IMR-90 (cell line): ENCODE data around the gene POLR2L. TPM values are rescaled to one million over a fixed set of nuclear protein-coding genes. Genes with fewer than 3 reads are reported as not detected.

ENCODE experiments used
- ATAC-seq: fragments of 200-7000 bp; cut with Tn5 transposase; 2 replicates; pipeline ENCODE4 v1.9.1; 2020; ENCODE audit warnings: low read depth, mild to moderate bottlenecking, moderate library complexity
- BruUV-seq: library from RNA; stranded (reverse); fragments of 400-500 nt; replicated peaks from 2 replicates; lab custom pipeline; 2021; lab: Mats Ljungman, UMichigan
- CTCF ChIA-PET: fragments of 300-600 bp; formaldehyde crosslinking; extraction: SDS; loops from one replicate; lab custom pipeline; 2021; ENCODE audit warnings: antibody characterized with exemption; lab: Yijun Ruan, JAX
- POLR2A ChIA-PET: fragments of 300-600 bp; sonication (Branson Sonifier 250); formaldehyde crosslinking; loops from one replicate; lab custom pipeline; 2022; ENCODE audit warnings: antibody characterized with exemption; ENCODE audit not compliant: unreplicated experiment; lab: Charles Lee
- DNase-seq: peaks from one replicate; pipeline ENCODE4 v3.0.0; 2013
- H2AFZ ChIP-seq: replicated peaks from 2 replicates; pipeline ENCODE3; 2013; ENCODE audit warnings: low read length, mild to moderate bottlenecking; ENCODE audit not compliant: poor library complexity
- H2AK5ac ChIP-seq: 2 replicates; pipeline ENCODE4 v1.6.1; 2013; ENCODE audit warnings: low read depth, low read length, inconsistent platforms
- H2AK9ac ChIP-seq: replicated peaks from 2 replicates; pipeline ENCODE3; 2013; ENCODE audit warnings: mild to moderate bottlenecking, low read depth, low read length, moderate library complexity; ENCODE audit not compliant: poor library complexity
- H2BK120ac ChIP-seq: 2 replicates; pipeline ENCODE4 v1.6.1; 2013; ENCODE audit warnings: low read depth, low read length, inconsistent platforms
- H2BK15ac ChIP-seq: 3 replicates; pipeline ENCODE4 v1.6.1; 2013; ENCODE audit warnings: low read depth, low read length, inconsistent platforms
- H2BK20ac ChIP-seq: 2 replicates; pipeline ENCODE4 v1.6.1; 2013; ENCODE audit warnings: low read depth, mild to moderate bottlenecking, inconsistent platforms, low read length, moderate library complexity
- H2BK5ac ChIP-seq: 2 replicates; pipeline ENCODE4 v1.6.1; 2013; ENCODE audit warnings: mild to moderate bottlenecking, low read depth, low read length, inconsistent platforms; ENCODE audit not compliant: poor library complexity, severe bottlenecking
- H3K14ac ChIP-seq: replicated peaks from 2 replicates; pipeline ENCODE4 v1.6.1; 2013; ENCODE audit warnings: low read depth, low read length, inconsistent platforms
- H3K18ac ChIP-seq: 2 replicates; pipeline ENCODE4 v1.6.1; 2013; ENCODE audit warnings: low read depth, low read length, control low read depth
- H3K23ac ChIP-seq: 2 replicates; pipeline ENCODE4 v1.6.1; 2013; ENCODE audit warnings: low read depth, low read length, inconsistent platforms
- H3K27ac ChIP-seq: 2 replicates; pipeline ENCODE4 v1.5.1; 2013; ENCODE audit warnings: mild to moderate bottlenecking, control low read depth, low read length; ENCODE audit not compliant: insufficient read depth
- H3K27me3 ChIP-seq: 2 replicates; pipeline ENCODE4 v1.6.1; 2013; ENCODE audit warnings: low read length; ENCODE audit not compliant: control insufficient read depth, insufficient read depth
- H3K36me3 ChIP-seq: 2 replicates; pipeline ENCODE4 v1.6.1; 2013; ENCODE audit warnings: low read length, mixed read lengths; ENCODE audit not compliant: control insufficient read depth, insufficient read depth
- H3K4ac ChIP-seq: 2 replicates; pipeline ENCODE4 v1.6.1; 2013; ENCODE audit warnings: low read depth, low read length, inconsistent platforms
- H3K4me1 ChIP-seq: 2 replicates; pipeline ENCODE4 v1.6.1; 2013; ENCODE audit warnings: low read length, mixed read lengths; ENCODE audit not compliant: control insufficient read depth, insufficient read depth
- H3K4me2 ChIP-seq: 2 replicates; pipeline ENCODE4 v1.6.1; 2013; ENCODE audit warnings: low read depth, mild to moderate bottlenecking, control low read depth, low read length, moderate library complexity
- H3K4me3 ChIP-seq: 2 replicates; pipeline ENCODE4 v1.5.1; 2013; ENCODE audit warnings: low read depth, mild to moderate bottlenecking, control low read depth, low read length, moderate library complexity; ENCODE audit not compliant: insufficient read depth
- H3K56ac ChIP-seq: 2 replicates; pipeline ENCODE4 v1.6.1; 2013; ENCODE audit warnings: low read length, inconsistent platforms; ENCODE audit not compliant: insufficient read depth; ENCODE audit errors: extremely low read depth
- H3K79me1 ChIP-seq, 2 experiments: 2 replicates each; pipeline ENCODE4 v1.6.1; 2013; ENCODE audit warnings: low read length in 2 of 2, inconsistent platforms in 1 of 2, low read depth in 1 of 2
- H3K9ac ChIP-seq: 2 replicates; pipeline ENCODE4 v1.6.1; 2013; ENCODE audit warnings: low read depth, low read length, control low read depth
- H3K9me1 ChIP-seq: 2 replicates; pipeline ENCODE4 v1.6.1; 2013; ENCODE audit warnings: low read length, inconsistent platforms; ENCODE audit not compliant: insufficient read depth
- H3K9me3 ChIP-seq: 2 replicates; pipeline ENCODE4 v1.6.1; 2013; ENCODE audit warnings: low read length; ENCODE audit not compliant: control insufficient read depth, insufficient read depth
- H4K20me1 ChIP-seq: 2 replicates; pipeline ENCODE4 v1.6.1; 2013; ENCODE audit warnings: low read length, inconsistent platforms; ENCODE audit not compliant: insufficient read depth
- H4K5ac ChIP-seq: 2 replicates; pipeline ENCODE4 v1.6.1; 2013; ENCODE audit warnings: mild to moderate bottlenecking, low read depth, low read length, control low read depth
- H4K8ac ChIP-seq, 2 experiments: 2 replicates each; pipeline ENCODE4 v1.6.1; 2013; ENCODE audit warnings: low read depth in 2 of 2, low read length in 2 of 2, control low read depth in 1 of 2, inconsistent platforms in 1 of 2
- H4K91ac ChIP-seq: 2 replicates; pipeline ENCODE4 v1.6.1; 2013; ENCODE audit warnings: low read depth, low read length, inconsistent platforms; ENCODE audit not compliant: insufficient read depth
- CEBPB ChIP-seq: IDR thresholded peaks from 2 replicates; pipeline ENCODE4 v1.6.1; 2012; ENCODE audit warnings: low read depth, low read length, improper control_type of control experiment
- CHD1 ChIP-seq: IDR thresholded peaks from 2 replicates; pipeline ENCODE4 v1.6.1; 2012; ENCODE audit warnings: low read depth, low read length, improper control_type of control experiment
- CTCF ChIP-seq: conservative IDR thresholded peaks from 2 replicates; pipeline ENCODE4 v1.5.1; 2012; ENCODE audit warnings: mild to moderate bottlenecking, low read depth, low read length, improper control_type of control experiment
- ELK1 ChIP-seq: fragments of 150-350 bp; IDR thresholded peaks from 2 replicates; pipeline ENCODE4 v1.6.1; 2016; ENCODE audit warnings: low read depth, mild to moderate bottlenecking, low read length, moderate library complexity, borderline replicate concordance
- MXI1 ChIP-seq: IDR thresholded peaks from 2 replicates; pipeline ENCODE4 v1.6.1; 2012; ENCODE audit warnings: low read depth, mild to moderate bottlenecking, low read length, moderate library complexity, borderline replicate concordance
- NFE2L2 ChIP-seq: fragments of 150-350 bp; IDR thresholded peaks from 2 replicates; pipeline ENCODE4 v1.6.1; 2016; ENCODE audit warnings: low read depth, mild to moderate bottlenecking, low read length
- POLR2A ChIP-seq: IDR thresholded peaks from 2 replicates; pipeline ENCODE4 v1.6.1; 2012; ENCODE audit warnings: mild to moderate bottlenecking, low read depth, low read length
- RAD21 ChIP-seq: IDR thresholded peaks from 2 replicates; pipeline ENCODE4 v1.6.1; 2012; ENCODE audit warnings: low read length, improper control_type of control experiment
- RCOR1 ChIP-seq: IDR thresholded peaks from 2 replicates; pipeline ENCODE4 v1.6.1; 2012; ENCODE audit warnings: mild to moderate bottlenecking, low read length, improper control_type of control experiment; ENCODE audit not compliant: insufficient replicate concordance
- RFX5 ChIP-seq: IDR thresholded peaks from 2 replicates; pipeline ENCODE4 v1.8.0; 2012; ENCODE audit warnings: low read depth, mild to moderate bottlenecking, low read length, moderate library complexity
- SMC3 ChIP-seq: fragments of 150-350 bp; IDR thresholded peaks from 2 replicates; pipeline ENCODE4 v1.6.1; 2016; ENCODE audit warnings: low read depth, mild to moderate bottlenecking, antibody characterized with exemption, low read length, moderate library complexity
- USF2 ChIP-seq: fragments of 150-350 bp; IDR thresholded peaks from 2 replicates; pipeline ENCODE4 v1.6.1; 2017; ENCODE audit warnings: mild to moderate bottlenecking, antibody characterized with exemption, low read length, low read depth
- WGBS, 2 experiments: methylation state at CpG; one replicate each; pipeline versions ENCODE4 v1.1.5 to v1.1.7; 2013; ENCODE audit warnings: missing lambda C conversion rate in 2 of 2; ENCODE audit not compliant: insufficient read length in 1 of 2; ENCODE audit errors: extremely low coverage in 2 of 2; 5-methylcytosine and 5-hydroxymethylcytosine counted together
- dilution Hi-C: fragments of 300-500 bp; cut with HindIII; formaldehyde crosslinking; loops from one replicate; pipeline ENCODE4 v1.14.3; 2018; ENCODE audit warnings: low sequenced_read_pairs; ENCODE audit not compliant: unreplicated experiment
- in situ Hi-C: fragments of 300-500 bp; cut with MboI; formaldehyde crosslinking; loops from 3 replicates; pipeline ENCODE4 v1.14.3; 2019; ENCODE audit warnings: low sequenced_read_pairs, inconsistent platforms, mixed read lengths
- intact Hi-C: fragments of 100-400 bp; cut with micrococcal nuclease; formaldehyde crosslinking; loops from 2 replicates; pipeline ENCODE4 v1.10.0; 2022
- polyA plus RNA-seq, 3 experiments: library from polyadenylated mRNA; depleted of rRNA; stranded (reverse); fragments of >200 nt; gene quantifications; 2 replicates each; pipeline ENCODE4 v1.2.3, GENCODE V29; 2012; ENCODE audit warnings: low replicate concordance in 1 of 3
- total RNA-seq: library from RNA; depleted of rRNA; stranded (reverse); fragments of >200 nt; gene quantifications from 2 replicates; pipeline ENCODE4 v1.2.3, GENCODE V29; 2012

Gene POLR2L
- total and polyA plus RNA-seq, 2 of the 4 experiments (the other 2 are of a cell fraction), result 44.4 to 416 TPM

GRCh38 chr11:824942-825341 lies 17.4 kb downstream of the POLR2L start:
- H4K5ac ChIP-seq, result no peak overlapping the region
- dilution Hi-C loops (no loop called here), in situ Hi-C loops (no loop called here), intact Hi-C loops (no loop called here)
- H3K9me3 ChIP-seq, result no peaks in the 10 kb centered on the region
- H3K4me3 ChIP-seq, result no peak overlapping the region
- H2BK20ac ChIP-seq, result no peak overlapping the region
- TF ChIP-seq POLR2A (no peak), USF2 (no peak), MXI1 (no peak), NFE2L2 (no peak), CHD1 (no peak), CTCF (no peak), ELK1 (no peak), SMC3 (no peak), RCOR1 (no peak), RAD21 (no peak), CEBPB (no peak), RFX5 (no peak)
- H3K18ac ChIP-seq, result no peak overlapping the region
- no peak overlapping the region for H2BK15ac ChIP-seq
- H4K8ac ChIP-seq, result no peak overlapping the region
- H3K27me3 ChIP-seq, result peaks cover 6% of the 10 kb centered on the region; the same call in 1 of the 2 replicates
- H4K91ac ChIP-seq, result no peak overlapping the region
- H3K9ac ChIP-seq, result no peak overlapping the region
- no peak overlapping the region for H3K14ac ChIP-seq
- H3K79me1 ChIP-seq, result peaks cover 19 to 28% of the 10 kb centered on the region in 2 experiments
- peaks cover 40% of the 10 kb centered on the region for H4K20me1 ChIP-seq
- peaks cover 26% of the 10 kb centered on the region for H3K4me1 ChIP-seq
- no peak overlapping the region for H3K23ac ChIP-seq
- no peak overlapping the region for H3K4ac ChIP-seq
- 84% methylated on average over 2 of the region's 11 CpGs; no CpG with 5 or more reads in 1 of the 2 experiments for WGBS, 2 experiments
- POLR2A ChIA-PET, result interaction anchor here (0.6 kb wide), 1 partner anchor 10 kb away, joined by 3 read pairs; no protein-coding TSS in a partner anchor
- H2AFZ ChIP-seq, result no peak overlapping the region
- H3K27ac ChIP-seq, result no peak overlapping the region
- H2BK120ac ChIP-seq, result no peak overlapping the region
- H2AK9ac ChIP-seq, result no peak overlapping the region
- DNase-seq (no peak), ATAC-seq (no peak)
- H3K36me3 ChIP-seq, result peaks cover 30% of the 10 kb centered on the region
- no TSS peak for BruUV-seq
- H3K56ac ChIP-seq, result no peak overlapping the region
- peaks cover 13% of the 10 kb centered on the region for H3K9me1 ChIP-seq
- CTCF ChIA-PET, result no interaction called here
- no peak overlapping the region for H2AK5ac ChIP-seq
- H2BK5ac ChIP-seq, result no peak overlapping the region
- H3K4me2 ChIP-seq, result no peak overlapping the region
